T-helper 1 cell (primary cell): Measurements from ENCODE around the gene STX7.
"Not testable (repeated sequence)": the region's sequence is repeated elsewhere in the genome, so short reads cannot be mapped to it uniquely, and the experiment has no call there.

ENCODE experiments used
- DNase-seq, 5 donors: peaks; one replicate each; pipeline ENCODE4 v3.0.0-alpha.2; 2012 to 2020
- total RNA-seq, 4 donors: gene quantifications; one replicate each; lab custom pipeline; 2026; lab: John Stamatoyannopoulos, UW

Gene STX7
- 12.9 to 34.9 (median 23.2) reads per million in 4 donors for total RNA-seq

GRCh38 chr6:132512638-132513632 lies at the start of gene STX7:
TSS of gene STX7 (minus strand) at chr6:132513116. CDS start at chr6:132503530, 9,586 bp downstream.
- DNase-seq: peak; percentile 71 to 87 (median 77)

GRCh38 chr6:132560087-132560486 lies 47.2 kb upstream of the STX7 start:
- DNase-seq: not testable (repeated sequence)

- no peak for DNase-seq
Observed at GRCh38 chr6:132552372-132552771, 39.5 kb upstream of the STX7 start, which contains the start of gene TAAR8. TSS of gene TAAR8 (plus strand) at chr6:132552672. CDS start at chr6:132552693, 21 bp downstream.

GRCh38 chr6:132551214-132551613 lies 38.3 kb upstream of the STX7 start:
- no peak for DNase-seq

GRCh38 chr6:132548746-132549463 lies 36.0 kb upstream of the STX7 start:
- no peak for DNase-seq

- DNase-seq: no peak
Observed at GRCh38 chr6:132544826-132545225, 31.9 kb upstream of the STX7 start.

GRCh38 chr6:132537977-132538376 lies 25.1 kb upstream of the STX7 start, which contains the start of gene TAAR9:
TSS of gene TAAR9 (plus strand) at chr6:132538277. CDS start at chr6:132538290, 13 bp downstream.
- no peak for DNase-seq

GRCh38 chr6:132537145-132537544 lies 24.2 kb upstream of the STX7 start:
- DNase-seq: no peak

- not testable (repeated sequence) for DNase-seq
Observed at GRCh38 chr6:132534546-132534945, 21.6 kb upstream of the STX7 start.

- DNase-seq: peak; percentile 21 to 72 (median 56)
Observed at GRCh38 chr6:132530293-132530974, 17.5 kb upstream of the STX7 start.

GRCh38 chr6:132527791-132528190 lies 14.9 kb upstream of the STX7 start:
- no peak for DNase-seq

GRCh38 chr6:132526461-132526860 lies 13.5 kb upstream of the STX7 start:
- DNase-seq: no peak

- no peak for DNase-seq
Observed at GRCh38 chr6:132525866-132526265, 12.9 kb upstream of the STX7 start.

- DNase-seq: no peak
Observed at GRCh38 chr6:132524646-132525045, 11.7 kb upstream of the STX7 start.

- DNase-seq: no peak
Observed at GRCh38 chr6:132520953-132521352, 8.0 kb upstream of the STX7 start.

- DNase-seq: no peak
Observed at GRCh38 chr6:132515386-132515785, 2.5 kb upstream of the STX7 start.

GRCh38 chr6:132513831-132514545 lies 1.1 kb upstream of the STX7 start:
- no peak for DNase-seq

GRCh38 chr6:132512342-132512637 lies 626 bp downstream of the STX7 start:
- DNase-seq: no peak

- DNase-seq: no peak
Observed at GRCh38 chr6:132511831-132512220, 1.1 kb downstream of the STX7 start.

- no peak for DNase-seq
Observed at GRCh38 chr6:132511210-132511830, 1.6 kb downstream of the STX7 start.
